ENCODE results near the gene MARCHF2.
"Not testable (repeated sequence)": the region's sequence is repeated elsewhere in the genome, so short reads cannot be mapped to it uniquely, and the experiment has no call there.

Gene MARCHF2

GRCh38 chr19:8412783-8413628 lies at the start of gene MARCHF2:
Gene MARCHF2, plus strand, starts transcription at chr19:8413305. Its CDS starts 8,536 bp downstream, at chr19:8421841.
- peak; percentile 94 to 96 for DNase-seq

- DNase-seq, result peak; percentile 54 to 70
Measured at GRCh38 chr19:8363803-8364771, 49.0 kb upstream of the MARCHF2 start, which contains the start of gene ANGPTL4. Gene ANGPTL4, plus strand, starts transcription at chr19:8364155. Its CDS starts 167 bp downstream, at chr19:8364322.

- DNase-seq, result no peak
Measured at GRCh38 chr19:8366121-8366581, 47.0 kb upstream of the MARCHF2 start.

GRCh38 chr19:8366961-8367326 lies 46.2 kb upstream of the MARCHF2 start:
- no peak for DNase-seq

- DNase-seq, result no peak
Measured at GRCh38 chr19:8367327-8368001, 45.6 kb upstream of the MARCHF2 start.

GRCh38 chr19:8370176-8371010 lies 42.7 kb upstream of the MARCHF2 start:
- DNase-seq, result no peak

- DNase-seq, result no peak
Measured at GRCh38 chr19:8371011-8371804, 41.9 kb upstream of the MARCHF2 start.

GRCh38 chr19:8373867-8374813 lies 39.0 kb upstream of the MARCHF2 start:
- DNase-seq, result no peak

GRCh38 chr19:8375766-8376165 lies 37.3 kb upstream of the MARCHF2 start:
- not testable (repeated sequence) for DNase-seq

- DNase-seq, result not testable (repeated sequence)
Measured at GRCh38 chr19:8376373-8376974, 36.6 kb upstream of the MARCHF2 start.

GRCh38 chr19:8377598-8377997 lies 35.5 kb upstream of the MARCHF2 start:
- DNase-seq, result no peak

GRCh38 chr19:8379156-8379891 lies 33.8 kb upstream of the MARCHF2 start:
- DNase-seq, result not testable (repeated sequence)

- DNase-seq, result not testable (repeated sequence)
Measured at GRCh38 chr19:8384569-8384968, 28.5 kb upstream of the MARCHF2 start.

GRCh38 chr19:8385103-8385502 lies 28.0 kb upstream of the MARCHF2 start:
- not testable (repeated sequence) for DNase-seq

- not testable (repeated sequence) for DNase-seq
Measured at GRCh38 chr19:8385566-8385965, 27.5 kb upstream of the MARCHF2 start.

GRCh38 chr19:8386419-8386818 lies 26.7 kb upstream of the MARCHF2 start:
- DNase-seq, result not testable (repeated sequence)

- DNase-seq, result no peak
Measured at GRCh38 chr19:8386990-8387389, 26.1 kb upstream of the MARCHF2 start.
